PC-9 (cell line): ENCODE measurements around the gene DLG2. TPM values are rescaled to one million over a fixed set of nuclear protein-coding genes. Genes with fewer than 3 reads are reported as not detected.

Source experiments
- BruUV-seq: library from RNA; stranded (reverse); fragments of 400-500 nt; replicated peaks from 2 replicates; lab custom pipeline; 2021; lab: Mats Ljungman, UMichigan
- CTCF ChIA-PET: fragments of 300-600 bp; sonication (Branson Sonifier 250); formaldehyde crosslinking; loops from one replicate; lab custom pipeline; 2022; ENCODE audit warnings: antibody characterized with exemption; lab: Charles Lee
- POLR2A ChIA-PET: fragments of 300-600 bp; sonication (Branson Sonifier 250); formaldehyde crosslinking; loops from one replicate; lab custom pipeline; 2022; ENCODE audit warnings: antibody characterized with exemption; ENCODE audit not compliant: unreplicated experiment; lab: Charles Lee
- DNase-seq, 2 experiments: peaks; one replicate each; pipeline versions ENCODE4 v3.0.0 to v3.0.0-alpha.2; 2015 to 2022; ENCODE audit warnings: mixed read lengths in 1 of 2
- H2AFZ ChIP-seq: fragments of 200-600 bp; sonication (generic); 2 replicates; pipeline ENCODE4 v1.8.1; 2017; ENCODE audit warnings: antibody characterized with exemption
- H3F3A ChIP-seq: fragments of 200-600 bp; sonication (generic); 2 replicates; pipeline ENCODE4 v1.8.1; 2017; ENCODE audit warnings: antibody characterized with exemption, mild to moderate bottlenecking, low read depth; ENCODE audit not compliant: insufficient read depth
- H3K27ac ChIP-seq: fragments of 200-600 bp; sonication (generic); 2 replicates; pipeline ENCODE4 v1.6.1; 2016; ENCODE audit warnings: mixed run types
- H3K27me3 ChIP-seq: fragments of 200-600 bp; sonication (generic); 2 replicates; pipeline ENCODE4 v1.6.1; 2016; ENCODE audit warnings: low read depth, mixed run types; ENCODE audit not compliant: insufficient read depth
- H3K36me3 ChIP-seq: fragments of 200-600 bp; sonication (generic); 2 replicates; pipeline ENCODE4 v1.6.1; 2016; ENCODE audit warnings: low read depth, mixed run types
- H3K4me1 ChIP-seq: fragments of 200-600 bp; sonication (generic); replicated peaks from 2 replicates; pipeline ENCODE4 v1.6.1; 2016; ENCODE audit warnings: mixed run types; ENCODE audit not compliant: insufficient read depth
- H3K4me2 ChIP-seq: fragments of 200-600 bp; sonication (generic); 2 replicates; pipeline ENCODE4 v1.6.1; 2017; ENCODE audit warnings: mixed run types
- H3K4me3 ChIP-seq: fragments of 200-600 bp; sonication (generic); 2 replicates; pipeline ENCODE4 v1.6.1; 2016; ENCODE audit warnings: mixed run types
- H3K79me2 ChIP-seq: fragments of 200-600 bp; sonication (generic); 2 replicates; pipeline ENCODE4 v1.6.1; 2017; ENCODE audit warnings: low read depth, mixed run types
- H3K9me2 ChIP-seq: fragments of 200-600 bp; sonication (generic); 2 replicates; pipeline ENCODE4 v1.8.1; 2017; ENCODE audit warnings: mild to moderate bottlenecking; ENCODE audit not compliant: insufficient read depth
- H3K9me3 ChIP-seq: fragments of 200-600 bp; sonication (generic); 2 replicates; pipeline ENCODE4 v1.8.1; 2016; ENCODE audit warnings: low read depth; ENCODE audit not compliant: insufficient read depth
- H4K20me1 ChIP-seq: fragments of 200-600 bp; sonication (generic); 2 replicates; pipeline ENCODE4 v1.8.1; 2017; ENCODE audit not compliant: insufficient read depth
- CTCF ChIP-seq: fragments of 200-600 bp; sonication (generic); conservative IDR thresholded peaks from 2 replicates; pipeline ENCODE4 v1.6.1; 2017; ENCODE audit warnings: mixed run types, antibody characterized with exemption, mild to moderate bottlenecking, moderate library complexity
- EZH2 ChIP-seq: fragments of 200-600 bp; sonication (generic); IDR thresholded peaks from 2 replicates; pipeline ENCODE4 v1.8.0; 2017; ENCODE audit warnings: antibody characterized with exemption, low read depth
- intact Hi-C: fragments of 100-400 bp; cut with micrococcal nuclease; formaldehyde crosslinking; loops from one replicate; pipeline ENCODE4 v1.10.0; 2022; ENCODE audit not compliant: unreplicated experiment
- total RNA-seq: library from RNA; stranded (reverse); gene quantifications from 2 replicates; pipeline ENCODE4 v1.2.3, GENCODE V29; 2021

The DLG2 gene
- total RNA-seq, 1 experiment from 2014 or later, result 6.4 TPM

- Histone ChIP-seq H3F3A (no peaks in the 10 kb centered on the region), H3K9me2 (peaks cover 3% of the 10 kb centered on the region; the same call in 1 of the 2 replicates), H2AFZ (no peak overlapping the region), H3K79me2 (no peaks in the 10 kb centered on the region), H4K20me1 (no peaks in the 10 kb centered on the region), H3K4me2 (no peak overlapping the region), H3K27ac (no peak overlapping the region), H3K4me3 (no peak overlapping the region), H3K4me1 (no peaks in the 10 kb centered on the region), H3K27me3 (no peaks in the 10 kb centered on the region), H3K9me3 (no peaks in the 10 kb centered on the region), H3K36me3 (no peaks in the 10 kb centered on the region)
- no peak for TF ChIP-seq CTCF
- no peak for TF ChIP-seq EZH2
- no peak for DNase-seq
- intact Hi-C loops, result no loop called here
- no TSS peak for BruUV-seq
- CTCF ChIA-PET, result no interaction called here
- POLR2A ChIA-PET, result no interaction called here
Measured at GRCh38 chr11:84969103-84969502, 658.0 kb downstream of the DLG2 start.

- ChIA-PET POLR2A (no interaction called here), CTCF (no interaction called here)
- H3K27me3 ChIP-seq, result no peaks in the 10 kb centered on the region
- no peak overlapping the region for H3K4me3 ChIP-seq
- no peaks in the 10 kb centered on the region for H3K4me1 ChIP-seq
- no peaks in the 10 kb centered on the region for H3K36me3 ChIP-seq
- BruUV-seq, result no TSS peak
- no peak for TF ChIP-seq EZH2
- no peak for TF ChIP-seq CTCF
- intact Hi-C loops, result no loop called here
- H3K27ac ChIP-seq, result no peak overlapping the region
- H2AFZ ChIP-seq, result no peak overlapping the region
- H3K9me2 ChIP-seq, result peaks cover 3% of the 10 kb centered on the region
- no peaks in the 10 kb centered on the region for H3K79me2 ChIP-seq
- H4K20me1 ChIP-seq, result no peaks in the 10 kb centered on the region
- no peaks in the 10 kb centered on the region for H3F3A ChIP-seq
- no peak overlapping the region for H3K4me2 ChIP-seq
- DNase-seq, result no peak
- no peaks in the 10 kb centered on the region for H3K9me3 ChIP-seq
Measured at GRCh38 chr11:84965484-84965883, 661.7 kb downstream of the DLG2 start.

- Histone ChIP-seq H3K27ac (no peak overlapping the region), H3K9me3 (no peaks in the 10 kb centered on the region), H3K4me2 (no peak overlapping the region), H3K79me2 (no peaks in the 10 kb centered on the region), H3F3A (no peaks in the 10 kb centered on the region), H3K36me3 (no peaks in the 10 kb centered on the region), H3K9me2 (peaks cover under 1% of the 10 kb centered on the region), H2AFZ (no peak overlapping the region), H3K27me3 (no peaks in the 10 kb centered on the region), H3K4me3 (no peak overlapping the region), H4K20me1 (no peaks in the 10 kb centered on the region), H3K4me1 (no peaks in the 10 kb centered on the region)
- intact Hi-C loops, result no loop called here
- TF ChIP-seq CTCF (no peak), EZH2 (no peak)
- DNase-seq, result no peak
- ChIA-PET CTCF (no interaction called here), POLR2A (no interaction called here)
- no TSS peak for BruUV-seq
Measured at GRCh38 chr11:84963240-84963639, 663.9 kb downstream of the DLG2 start.
